OCI-LY7 (cell line): Measurements from ENCODE around the gene UBE2L3.

Experiments used
- CTCF ChIP-seq: fragments of 200-600 bp; sonication (generic); conservative IDR thresholded peaks from 2 replicates; pipeline ENCODE4 v1.5.1; 2014; ENCODE audit warnings: mild to moderate bottlenecking, antibody characterized with exemption, low read length, moderate library complexity, mixed read lengths
- EZH2phosphoT487 ChIP-seq: fragments of 200-600 bp; sonication (generic); IDR thresholded peaks from 2 replicates; pipeline ENCODE4 v1.6.1; 2018; ENCODE audit warnings: low read depth, borderline replicate concordance, mild to moderate bottlenecking, mixed run types, antibody characterized with exemption, low read length, moderate library complexity, mixed read lengths

GRCh38 chr22:21589396-21589795 is 21.9 kb downstream of the UBE2L3 start:
- TF ChIP-seq CTCF = no peak
- no peak for TF ChIP-seq EZH2phosphoT487
